ENCODE data around the gene GRID2.

Gene GRID2

DNA sequence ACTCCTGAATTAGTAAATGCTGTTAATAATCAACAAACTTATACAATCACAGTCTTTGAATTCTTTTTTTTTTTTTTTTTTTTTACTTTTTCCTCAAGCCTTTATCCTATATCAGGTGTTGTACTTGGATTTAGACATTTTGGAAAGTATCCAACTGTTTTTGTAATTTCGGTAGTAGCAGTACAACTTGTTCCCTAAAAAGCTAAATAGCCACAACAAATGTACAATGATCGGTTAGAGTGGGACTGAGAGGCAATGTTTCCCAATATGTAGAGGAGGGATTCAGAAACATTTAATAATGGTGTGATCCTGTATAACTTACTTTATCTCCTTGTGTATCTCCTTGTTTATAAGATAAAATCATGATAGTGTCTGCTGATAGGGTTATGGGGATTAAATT is 343.1 kb downstream of the GRID2 start:
- Mint-ChIP-seq H3K4me3 (no peak overlapping the region), H3K4me1 (no peaks in the 10 kb centered on the region), H3K27me3 (ENCODE audit: low read depth) (no peaks in the 10 kb centered on the region), H3K36me3 (ENCODE audit: low read depth) (no peaks in the 10 kb centered on the region), H3K9me3 (no peaks in the 10 kb centered on the region), H3K27ac (no peak overlapping the region)
- TF ChIP-seq, protein P1, sequence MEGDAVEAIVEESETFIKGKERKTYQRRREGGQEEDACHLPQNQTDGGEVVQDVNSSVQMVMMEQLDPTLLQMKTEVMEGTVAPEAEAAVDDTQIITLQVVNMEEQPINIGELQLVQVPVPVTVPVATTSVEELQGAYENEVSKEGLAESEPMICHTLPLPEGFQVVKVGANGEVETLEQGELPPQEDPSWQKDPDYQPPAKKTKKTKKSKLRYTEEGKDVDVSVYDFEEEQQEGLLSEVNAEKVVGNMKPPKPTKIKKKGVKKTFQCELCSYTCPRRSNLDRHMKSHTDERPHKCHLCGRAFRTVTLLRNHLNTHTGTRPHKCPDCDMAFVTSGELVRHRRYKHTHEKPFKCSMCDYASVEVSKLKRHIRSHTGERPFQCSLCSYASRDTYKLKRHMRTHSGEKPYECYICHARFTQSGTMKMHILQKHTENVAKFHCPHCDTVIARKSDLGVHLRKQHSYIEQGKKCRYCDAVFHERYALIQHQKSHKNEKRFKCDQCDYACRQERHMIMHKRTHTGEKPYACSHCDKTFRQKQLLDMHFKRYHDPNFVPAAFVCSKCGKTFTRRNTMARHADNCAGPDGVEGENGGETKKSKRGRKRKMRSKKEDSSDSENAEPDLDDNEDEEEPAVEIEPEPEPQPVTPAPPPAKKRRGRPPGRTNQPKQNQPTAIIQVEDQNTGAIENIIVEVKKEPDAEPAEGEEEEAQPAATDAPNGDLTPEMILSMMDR (IDR thresholded peaks at IDR 0.05; ENCODE audit: unreplicated experiment in 3 of 3), result no peak

DNA sequence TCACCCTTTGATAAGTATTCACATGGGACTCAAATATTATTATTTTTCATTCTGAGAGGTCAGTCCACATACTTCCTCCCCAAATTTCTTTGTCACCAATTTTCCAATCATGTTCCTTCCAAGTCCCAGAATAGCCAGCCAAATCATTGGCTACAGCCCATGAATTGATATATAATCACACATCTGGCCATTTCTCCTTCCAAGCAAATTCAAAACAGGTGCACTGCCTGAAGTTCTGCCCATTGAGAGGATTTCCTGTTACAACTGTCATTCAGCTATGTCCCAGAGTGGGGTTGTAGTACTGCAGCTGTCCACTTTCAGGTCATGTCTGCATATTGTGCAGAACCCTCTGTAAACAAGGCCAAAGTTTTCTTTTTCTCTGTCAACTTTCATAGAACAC is 347.8 kb downstream of the GRID2 start:
- Mint-ChIP-seq H3K4me3 (no peak overlapping the region), H3K27ac (no peak overlapping the region), H3K4me1 (no peaks in the 10 kb centered on the region), H3K36me3 (ENCODE audit: low read depth) (no peaks in the 10 kb centered on the region), H3K9me3 (no peaks in the 10 kb centered on the region), H3K27me3 (ENCODE audit: low read depth) (no peaks in the 10 kb centered on the region)
- TF ChIP-seq, protein P1 (IDR thresholded peaks at IDR 0.05; ENCODE audit: unreplicated experiment in 3 of 3), result no peak

DNA sequence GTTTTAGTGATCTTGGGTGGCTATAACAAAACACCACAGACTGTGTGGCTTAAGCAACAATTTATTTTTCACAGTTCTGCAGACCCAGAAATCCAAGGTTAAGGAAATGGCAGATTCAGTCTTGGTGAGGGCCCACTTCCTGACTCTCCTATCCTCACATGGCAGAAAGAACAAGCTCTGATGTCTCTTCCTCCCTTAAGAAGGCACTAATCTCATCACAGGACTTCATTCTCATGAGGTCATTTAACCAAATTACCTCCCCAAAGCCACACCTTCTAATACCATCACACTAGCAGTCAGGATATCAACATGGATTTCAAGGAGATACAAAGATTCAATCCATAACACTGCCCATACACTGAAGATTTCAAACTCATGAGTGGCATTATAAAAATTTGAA is 350.3 kb downstream of the GRID2 start:
- Mint-ChIP-seq H3K9me3 (no peaks in the 10 kb centered on the region), H3K4me3 (no peak overlapping the region), H3K4me1 (no peaks in the 10 kb centered on the region), H3K27me3 (ENCODE audit: low read depth) (no peaks in the 10 kb centered on the region), H3K27ac (no peak overlapping the region), H3K36me3 (ENCODE audit: low read depth) (no peaks in the 10 kb centered on the region)
- TF ChIP-seq, protein P1 (IDR thresholded peaks at IDR 0.05; ENCODE audit: unreplicated experiment in 3 of 3), result no peak

DNA sequence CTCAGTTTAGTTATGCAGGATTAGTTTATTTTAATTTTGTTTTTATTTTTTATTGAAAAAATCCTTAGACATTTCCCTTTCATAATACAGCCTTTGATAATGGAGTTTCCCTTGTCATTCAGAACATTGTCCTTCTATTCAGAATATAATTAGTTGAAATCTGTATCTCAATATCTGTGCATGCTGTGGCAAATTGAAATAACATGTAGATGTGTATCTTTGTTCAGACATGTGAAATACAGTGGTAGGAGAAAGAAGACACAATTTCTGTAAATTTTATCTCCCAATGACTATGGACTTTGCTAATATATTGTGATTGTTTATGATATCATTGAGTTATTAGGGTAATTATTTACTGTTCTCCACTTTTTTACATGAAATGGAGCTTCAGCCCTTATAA is 353.9 kb downstream of the GRID2 start:
- TF ChIP-seq, protein P1 (IDR thresholded peaks at IDR 0.05; ENCODE audit: unreplicated experiment in 3 of 3), result no peak
- no peak overlapping the region for H3K27ac Mint-ChIP-seq
- no peaks in the 10 kb centered on the region for H3K36me3 Mint-ChIP-seq (ENCODE audit: low read depth)
- no peaks in the 10 kb centered on the region for H3K4me1 Mint-ChIP-seq
- H3K4me3 Mint-ChIP-seq, result no peak overlapping the region
- no peaks in the 10 kb centered on the region for H3K27me3 Mint-ChIP-seq (ENCODE audit: low read depth)
- no peaks in the 10 kb centered on the region for H3K9me3 Mint-ChIP-seq

DNA sequence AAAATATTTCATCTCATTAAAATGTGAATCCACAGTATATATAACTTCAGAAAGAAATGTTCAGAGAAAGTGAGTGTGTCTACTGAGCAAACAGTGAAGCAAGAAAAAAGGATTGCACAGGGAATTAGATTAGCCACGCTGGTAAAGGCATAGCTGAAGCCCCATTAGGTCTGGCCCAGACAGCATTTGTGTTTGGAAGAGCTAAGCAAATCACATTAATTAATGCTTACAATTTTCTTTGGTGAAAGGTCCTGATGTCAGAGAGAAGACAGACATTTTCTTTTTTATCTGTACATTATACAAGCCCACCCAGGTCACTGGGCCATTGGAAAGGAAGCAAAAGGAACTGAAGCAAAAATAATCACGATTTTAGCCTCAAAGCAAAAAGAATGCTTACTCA is 354.6 kb downstream of the GRID2 start:
- TF ChIP-seq, protein P1 (IDR thresholded peaks at IDR 0.05; ENCODE audit: unreplicated experiment in 3 of 3), result no peak
- H3K27ac Mint-ChIP-seq, result no peak overlapping the region

DNA sequence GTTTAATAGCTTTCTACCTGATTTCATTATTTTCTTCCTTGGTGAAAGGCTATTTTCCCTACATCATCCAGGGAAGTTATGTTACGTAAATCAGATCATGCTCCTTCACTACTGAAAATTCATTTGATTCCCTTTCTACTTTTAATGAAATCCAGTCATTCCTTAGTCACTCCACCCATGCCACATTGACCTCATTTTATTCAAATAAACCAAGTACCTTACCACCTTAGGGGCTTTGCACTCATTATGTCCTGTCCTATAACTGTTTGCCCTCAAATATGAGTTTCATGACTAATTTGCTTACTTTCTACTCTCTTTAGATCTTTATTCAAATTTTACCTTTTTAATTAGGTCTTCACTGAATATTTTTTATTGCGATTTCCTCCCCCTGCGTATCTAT is 374.0 kb downstream of the GRID2 start:
- Mint-ChIP-seq H3K27ac (no peak overlapping the region), H3K27me3 (ENCODE audit: low read depth) (no peaks in the 10 kb centered on the region), H3K9me3 (no peaks in the 10 kb centered on the region), H3K4me1 (no peaks in the 10 kb centered on the region), H3K4me3 (no peak overlapping the region), H3K36me3 (ENCODE audit: low read depth) (no peaks in the 10 kb centered on the region)
- TF ChIP-seq, protein P1 (IDR thresholded peaks at IDR 0.05; ENCODE audit: unreplicated experiment in 3 of 3), result no peak

More for the DNA sequence above, 354.6 kb downstream of the GRID2 start:
- H3K36me3 Mint-ChIP-seq (ENCODE audit: low read depth), result no peaks in the 10 kb centered on the region
- no peaks in the 10 kb centered on the region for H3K4me1 Mint-ChIP-seq
- no peaks in the 10 kb centered on the region for H3K9me3 Mint-ChIP-seq
- no peaks in the 10 kb centered on the region for H3K27me3 Mint-ChIP-seq (ENCODE audit: low read depth)
- no peak overlapping the region for H3K4me3 Mint-ChIP-seq

Measured in nephron (organoid).